Measurements from ENCODE around the gene DLG2.

DLG2 gene

DNA sequence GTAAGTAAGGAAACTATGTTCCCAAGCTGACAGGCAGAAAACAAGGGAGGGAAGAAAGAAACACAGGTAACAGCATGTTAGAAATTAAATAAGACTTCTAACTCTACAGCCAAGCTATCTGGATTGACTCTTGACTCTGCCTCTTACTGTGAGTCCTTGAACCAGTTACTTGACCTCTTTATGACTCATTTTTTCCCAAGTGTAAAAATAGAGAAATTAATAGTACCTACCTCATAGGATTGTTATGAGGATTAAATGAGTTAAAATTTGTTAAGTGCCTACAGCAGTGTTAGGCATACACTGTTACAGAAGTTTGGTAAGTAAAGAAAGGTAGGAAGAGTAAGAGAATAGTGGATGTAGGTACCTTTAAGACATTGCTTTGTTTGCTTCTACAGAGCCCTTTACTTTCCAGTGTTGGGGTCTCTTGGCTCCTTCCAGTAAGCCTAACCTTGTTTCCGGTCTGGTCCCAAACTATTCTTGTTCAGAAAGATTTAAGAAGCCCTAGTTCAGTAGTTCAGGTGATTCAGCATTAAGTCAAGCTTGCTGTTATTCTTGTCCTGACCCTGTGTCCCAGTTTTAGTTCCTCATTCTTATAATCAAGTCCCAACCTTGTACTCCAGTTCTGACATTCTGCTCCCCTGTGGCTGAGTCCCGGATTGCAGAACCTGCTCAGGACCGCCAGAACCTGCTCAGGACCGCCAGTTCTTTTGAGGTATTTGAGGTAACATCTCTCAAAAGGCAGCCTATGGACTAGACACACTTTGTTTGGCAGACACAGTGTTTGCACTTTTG lies 1377.6 kb downstream of the DLG2 start:
- no peak overlapping the region for H3K4me3 ChIP-seq (ENCODE audit: low read depth, low read length)
- no peak for DNase-seq (ENCODE audit: low read depth)

DNA sequence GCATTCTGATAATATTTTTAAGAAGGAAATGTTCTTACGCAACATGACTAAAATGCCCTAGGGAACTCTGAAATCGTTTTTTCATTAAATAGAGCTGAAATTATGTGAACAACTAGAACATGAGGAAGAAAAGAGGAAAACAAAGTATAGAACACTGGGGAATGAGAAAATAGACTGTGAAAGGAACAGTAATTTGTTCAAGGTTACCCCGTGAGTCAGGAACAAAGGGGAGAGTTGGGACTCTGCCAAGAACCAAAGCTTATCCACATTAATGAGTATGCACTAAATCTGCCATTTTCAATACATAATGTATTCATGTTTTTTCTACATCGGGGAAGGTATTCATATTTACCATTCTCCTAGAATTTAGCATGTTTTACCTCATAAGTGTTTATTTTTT lies 1379.2 kb downstream of the DLG2 start:
- DNase-seq (ENCODE audit: low read depth), result peak; percentile 50
- H3K4me3 ChIP-seq (ENCODE audit: low read depth, low read length), result no peak overlapping the region

DNA sequence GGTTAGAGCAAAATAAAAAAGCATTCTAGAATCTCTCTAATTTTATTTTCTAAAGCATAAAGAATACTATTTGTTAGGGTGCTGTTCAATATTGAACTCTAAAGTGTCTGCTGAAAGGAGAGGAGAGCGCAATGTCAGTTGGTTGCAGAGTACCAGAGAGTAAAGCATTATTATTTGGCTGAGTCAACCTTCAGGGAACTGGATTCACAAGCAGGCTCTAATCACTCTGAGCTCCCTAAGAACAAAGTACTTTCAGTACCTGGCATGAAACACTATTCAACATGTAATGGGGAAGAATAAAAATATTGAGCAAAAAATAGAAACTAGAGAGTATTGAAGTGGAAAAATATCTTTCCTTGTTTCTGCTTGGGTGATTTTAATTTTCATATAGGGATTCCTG lies 1380.0 kb downstream of the DLG2 start:
- DNase-seq (ENCODE audit: low read depth), result no peak
- H3K4me3 ChIP-seq (ENCODE audit: low read depth, low read length), result no peak overlapping the region

- no peak for DNase-seq (ENCODE audit: low read depth)
- no peak overlapping the region for H3K4me3 ChIP-seq (ENCODE audit: low read depth, low read length)
Measured at GRCh38 chr11:84243629-84244263, 1383.4 kb downstream of the DLG2 start.

DNA sequence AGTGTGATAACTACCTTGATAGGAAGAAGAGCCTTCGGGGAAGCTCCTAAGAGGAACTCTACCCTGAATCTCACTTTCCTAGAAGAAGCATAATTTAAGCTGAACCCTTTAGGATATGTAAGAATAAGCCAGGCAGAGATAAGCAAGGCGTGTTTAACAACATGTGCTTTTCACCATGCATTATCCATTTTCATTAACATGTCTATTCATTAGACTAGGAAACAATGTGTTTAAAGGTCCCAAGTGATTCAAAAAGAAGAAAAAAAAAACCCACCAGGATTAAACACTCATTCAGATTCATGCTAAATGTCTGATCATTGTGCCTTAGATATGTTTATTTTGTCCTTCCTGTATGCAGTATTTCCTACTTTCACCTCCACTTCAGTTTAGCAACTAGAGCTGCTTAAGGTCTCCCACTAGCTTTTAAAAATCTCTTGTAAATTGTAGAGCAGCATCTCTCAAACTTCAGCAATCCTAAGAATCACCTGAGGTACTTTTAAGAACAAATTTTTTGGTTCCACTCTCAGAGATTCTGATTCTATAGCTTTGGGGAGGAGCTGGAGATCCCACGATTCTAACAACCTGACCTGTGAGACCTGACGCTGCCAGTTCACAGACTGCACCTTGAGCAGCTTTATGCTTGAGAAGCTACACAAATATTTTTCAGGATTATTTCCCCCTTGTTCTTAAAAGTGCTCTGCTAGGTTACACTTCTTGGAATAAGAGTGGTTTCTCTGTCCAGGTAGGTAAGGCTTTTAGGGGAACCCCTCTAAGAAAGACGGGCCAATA lies 1385.6 kb downstream of the DLG2 start:
- DNase-seq (ENCODE audit: low read depth), result no peak
- H3K4me3 ChIP-seq (ENCODE audit: low read depth, low read length), result no peak overlapping the region

DNA sequence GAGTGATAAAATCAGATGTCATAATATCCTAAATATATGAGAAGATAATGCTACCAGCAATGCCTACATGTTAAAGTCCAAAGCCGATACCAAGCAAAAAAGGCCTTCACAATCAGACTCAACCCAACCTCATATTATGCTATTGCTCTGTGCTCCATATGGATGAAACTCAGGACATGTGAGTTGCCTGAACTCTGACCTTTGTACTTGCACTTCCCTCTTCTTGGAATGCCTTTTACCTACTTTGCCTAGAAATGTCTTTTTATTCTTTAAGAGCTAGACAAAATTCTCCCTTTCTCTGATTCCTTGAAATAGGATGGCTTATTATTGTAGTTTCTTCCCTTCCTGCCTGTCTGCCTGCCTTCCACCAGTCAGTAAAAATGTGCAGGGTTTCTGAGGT lies 1386.3 kb downstream of the DLG2 start:
- H3K4me3 ChIP-seq (ENCODE audit: low read depth, low read length), result no peak overlapping the region
- DNase-seq (ENCODE audit: low read depth), result no peak

DNA sequence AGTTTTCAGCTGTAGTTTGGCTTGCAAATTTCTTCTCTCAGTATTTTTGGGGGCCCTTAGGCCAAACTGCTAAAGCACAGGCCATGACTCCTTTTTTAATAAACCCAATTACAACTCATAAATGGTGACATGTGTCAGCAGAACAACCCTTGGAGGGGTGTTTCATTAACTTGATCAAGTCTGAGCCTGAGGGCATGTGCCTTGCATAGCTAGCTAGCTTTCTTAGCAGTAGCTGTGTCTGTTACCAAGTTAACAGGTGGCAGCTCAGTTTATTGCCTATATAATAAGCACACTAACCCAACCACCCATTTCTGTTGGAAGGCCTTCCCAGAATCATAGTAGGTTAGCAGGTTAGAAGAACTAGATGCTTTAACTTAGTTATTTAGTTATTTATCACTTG lies 1390.7 kb downstream of the DLG2 start:
- DNase-seq (ENCODE audit: low read depth), result no peak
- no peak overlapping the region for H3K4me3 ChIP-seq (ENCODE audit: low read depth, low read length)

- H3K4me3 ChIP-seq (ENCODE audit: low read depth, low read length), result no peak overlapping the region
Measured at GRCh38 chr11:84234462-84235202, 1392.5 kb downstream of the DLG2 start.

GRCh38 chr11:84234011-84234410 lies 1393.1 kb downstream of the DLG2 start:
- no peak overlapping the region for H3K4me3 ChIP-seq (ENCODE audit: low read depth, low read length)
- DNase-seq (ENCODE audit: low read depth), result no peak

More at GRCh38 chr11:84234462-84235202, 1392.5 kb downstream of the DLG2 start:
- DNase-seq (ENCODE audit: low read depth), result no peak

DNA sequence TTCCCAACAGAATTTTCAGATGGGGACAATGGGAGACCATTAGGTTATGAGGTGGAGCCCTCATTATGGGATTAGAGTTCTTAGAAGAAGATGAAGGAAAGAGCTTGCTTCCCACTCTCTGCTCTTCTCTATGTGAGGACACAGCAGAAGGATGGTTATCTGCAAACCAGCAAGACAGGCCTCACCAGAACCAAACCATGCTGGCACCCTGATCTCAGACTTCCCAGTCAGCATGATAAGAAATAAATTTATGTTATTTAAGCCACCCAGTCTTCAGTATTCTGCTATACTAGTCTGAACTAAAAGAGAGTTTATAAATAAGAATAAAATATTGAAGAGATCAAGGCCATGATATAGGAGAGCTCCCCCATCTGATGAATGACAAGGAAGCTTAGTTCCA lies 1394.6 kb downstream of the DLG2 start:
- DNase-seq (ENCODE audit: low read depth), result no peak
- no peak overlapping the region for H3K4me3 ChIP-seq (ENCODE audit: low read depth, low read length)

GRCh38 chr11:84230402-84230801 lies 1396.7 kb downstream of the DLG2 start:
- DNase-seq (ENCODE audit: low read depth), result no peak
- no peak overlapping the region for H3K4me3 ChIP-seq (ENCODE audit: low read depth, low read length)

DNA sequence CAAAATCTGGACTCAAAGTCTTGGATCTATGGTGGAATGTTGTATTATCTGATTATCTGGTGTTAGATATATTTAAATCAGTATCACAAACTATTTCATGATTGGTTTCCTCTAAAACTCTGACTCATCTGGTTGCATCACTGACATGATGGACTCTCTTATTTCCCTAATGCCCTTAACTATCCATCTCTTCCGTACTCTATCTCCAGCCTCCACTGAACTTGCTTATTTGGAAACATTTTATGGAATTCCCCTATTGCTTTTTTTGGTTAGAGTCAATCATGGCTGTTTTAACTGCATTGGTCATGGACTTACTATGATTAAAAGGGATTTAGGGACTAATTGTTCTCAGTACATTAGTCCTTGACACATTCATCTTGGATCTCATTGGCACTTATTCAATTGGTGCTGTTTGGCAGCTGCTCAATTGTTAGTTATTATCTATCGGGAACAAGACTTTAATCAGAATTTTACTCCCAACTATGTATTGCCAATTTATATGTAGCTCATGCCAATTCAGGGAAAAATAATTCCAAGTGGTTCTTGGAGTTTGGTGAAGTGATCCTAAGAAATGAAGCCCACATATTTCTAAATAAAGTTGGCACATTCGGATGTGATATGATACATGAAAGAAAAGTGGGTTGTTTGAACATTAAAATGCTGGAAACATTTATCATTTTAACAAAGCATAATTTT lies 1399.0 kb downstream of the DLG2 start:
- no peak overlapping the region for H3K4me3 ChIP-seq (ENCODE audit: low read depth, low read length)
- DNase-seq (ENCODE audit: low read depth), result no peak

- DNase-seq (ENCODE audit: low read depth), result no peak
- H3K4me3 ChIP-seq (ENCODE audit: low read depth, low read length), result no peak overlapping the region
Measured at GRCh38 chr11:84224042-84224441, 1403.1 kb downstream of the DLG2 start.

- DNase-seq (ENCODE audit: low read depth), result no peak
- no peak overlapping the region for H3K4me3 ChIP-seq (ENCODE audit: low read depth, low read length)
Measured at GRCh38 chr11:84218318-84218717, 1408.8 kb downstream of the DLG2 start.

DNA sequence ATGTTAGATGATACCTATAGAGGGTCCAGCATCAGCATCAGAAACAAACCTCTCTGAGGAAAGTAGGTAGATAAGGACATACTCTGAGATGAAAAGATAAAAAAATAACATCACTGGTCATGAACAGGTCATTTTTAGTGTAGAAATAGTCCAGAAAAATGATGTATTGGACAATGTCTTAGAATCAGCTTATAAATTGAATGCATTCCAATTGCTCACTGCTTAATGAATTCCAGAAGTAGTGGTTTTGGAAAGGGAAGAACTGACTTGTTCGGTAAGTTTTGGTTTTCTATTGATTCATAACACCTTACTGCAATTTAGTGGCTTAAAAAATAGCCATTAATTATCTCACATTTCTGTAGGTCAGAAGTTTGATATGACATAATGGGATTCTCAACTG lies 1411.5 kb downstream of the DLG2 start:
- no peak overlapping the region for H3K4me3 ChIP-seq (ENCODE audit: low read depth, low read length)
- no peak for DNase-seq (ENCODE audit: low read depth)

DNA sequence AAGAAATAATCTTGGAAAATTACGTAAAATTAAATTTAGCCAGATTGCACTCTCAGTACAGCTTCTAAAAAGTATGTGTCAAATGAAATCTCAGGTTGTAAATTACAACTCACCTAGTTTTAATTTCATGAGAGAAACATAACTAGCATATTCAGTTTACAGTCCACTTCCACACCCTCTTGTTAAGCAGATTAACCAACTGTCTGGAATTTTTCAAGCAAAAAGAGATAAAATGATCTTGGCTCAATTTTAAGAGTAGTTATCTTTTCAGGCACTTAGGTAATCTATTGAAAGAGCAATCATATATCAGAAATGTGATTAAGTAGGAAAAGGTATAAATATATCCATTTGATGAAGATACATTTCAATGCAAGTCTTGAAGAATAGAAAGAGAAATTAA lies 1412.6 kb downstream of the DLG2 start:
- no peak for DNase-seq (ENCODE audit: low read depth)
- no peak overlapping the region for H3K4me3 ChIP-seq (ENCODE audit: low read depth, low read length)

- no peak for DNase-seq (ENCODE audit: low read depth)
- no peak overlapping the region for H3K4me3 ChIP-seq (ENCODE audit: low read depth, low read length)
Measured at GRCh38 chr11:84212468-84213390, 1414.4 kb downstream of the DLG2 start.

GRCh38 chr11:84211896-84212295 lies 1415.2 kb downstream of the DLG2 start:
- H3K4me3 ChIP-seq (ENCODE audit: low read depth, low read length), result no peak overlapping the region
- DNase-seq (ENCODE audit: low read depth), result no peak
